ENCODE results near the gene PEPD.

- TF ChIP-seq GATA2 (IDR thresholded peaks at IDR 0.05; ENCODE audit: low read depth, low read length) (no peak), GATA3 (IDR thresholded peaks at IDR 0.05; ENCODE audit: low read depth, low read length) (no peak)
Observed at GRCh38 chr19:33416307-33417215, 105.0 kb downstream of the PEPD start.

Measured in SH-SY5Y (cell line).